OCI-LY7 (cell line): ENCODE data around the gene FIG4.
"Not testable (repeated sequence)": the region's sequence is repeated elsewhere in the genome, so short reads cannot be mapped to it uniquely, and the experiment has no call there.

Experiments used
- EZH2phosphoT487 ChIP-seq: fragments of 200-600 bp; sonication (generic); IDR thresholded peaks from 2 replicates; pipeline ENCODE4 v1.6.1; 2018; ENCODE audit warnings: low read depth, borderline replicate concordance, mild to moderate bottlenecking, mixed run types, antibody characterized with exemption, low read length, moderate library complexity, mixed read lengths
- TF ChIP-seq, protein P1 (sequence below): fragments of 200-600 bp; sonication (generic); conservative IDR thresholded peaks from 2 replicates; pipeline ENCODE4 v1.5.1; 2014; ENCODE audit warnings: mild to moderate bottlenecking, antibody characterized with exemption, low read length, moderate library complexity, mixed read lengths

- TF ChIP-seq, protein P1, sequence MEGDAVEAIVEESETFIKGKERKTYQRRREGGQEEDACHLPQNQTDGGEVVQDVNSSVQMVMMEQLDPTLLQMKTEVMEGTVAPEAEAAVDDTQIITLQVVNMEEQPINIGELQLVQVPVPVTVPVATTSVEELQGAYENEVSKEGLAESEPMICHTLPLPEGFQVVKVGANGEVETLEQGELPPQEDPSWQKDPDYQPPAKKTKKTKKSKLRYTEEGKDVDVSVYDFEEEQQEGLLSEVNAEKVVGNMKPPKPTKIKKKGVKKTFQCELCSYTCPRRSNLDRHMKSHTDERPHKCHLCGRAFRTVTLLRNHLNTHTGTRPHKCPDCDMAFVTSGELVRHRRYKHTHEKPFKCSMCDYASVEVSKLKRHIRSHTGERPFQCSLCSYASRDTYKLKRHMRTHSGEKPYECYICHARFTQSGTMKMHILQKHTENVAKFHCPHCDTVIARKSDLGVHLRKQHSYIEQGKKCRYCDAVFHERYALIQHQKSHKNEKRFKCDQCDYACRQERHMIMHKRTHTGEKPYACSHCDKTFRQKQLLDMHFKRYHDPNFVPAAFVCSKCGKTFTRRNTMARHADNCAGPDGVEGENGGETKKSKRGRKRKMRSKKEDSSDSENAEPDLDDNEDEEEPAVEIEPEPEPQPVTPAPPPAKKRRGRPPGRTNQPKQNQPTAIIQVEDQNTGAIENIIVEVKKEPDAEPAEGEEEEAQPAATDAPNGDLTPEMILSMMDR, result not testable (repeated sequence)
- not testable (repeated sequence) for TF ChIP-seq EZH2phosphoT487
These were observed 178.4 kb downstream of the FIG4 start for GRCh38 chr6:109869398-109870088.
